Stimulated activated CD8-positive, alpha-beta memory T cell treated with anti-CD3 and anti-CD28 coated beads, Interleukin-7, amount 100 ng/mL, for 24 hours (primary cell): Measurements from ENCODE around the gene BHLHA15.

Experiments used
- DNase-seq: peaks from one replicate; pipeline ENCODE4 v3.0.0-alpha.2; 2020; ENCODE audit warnings: low read depth

Gene BHLHA15

DNA sequence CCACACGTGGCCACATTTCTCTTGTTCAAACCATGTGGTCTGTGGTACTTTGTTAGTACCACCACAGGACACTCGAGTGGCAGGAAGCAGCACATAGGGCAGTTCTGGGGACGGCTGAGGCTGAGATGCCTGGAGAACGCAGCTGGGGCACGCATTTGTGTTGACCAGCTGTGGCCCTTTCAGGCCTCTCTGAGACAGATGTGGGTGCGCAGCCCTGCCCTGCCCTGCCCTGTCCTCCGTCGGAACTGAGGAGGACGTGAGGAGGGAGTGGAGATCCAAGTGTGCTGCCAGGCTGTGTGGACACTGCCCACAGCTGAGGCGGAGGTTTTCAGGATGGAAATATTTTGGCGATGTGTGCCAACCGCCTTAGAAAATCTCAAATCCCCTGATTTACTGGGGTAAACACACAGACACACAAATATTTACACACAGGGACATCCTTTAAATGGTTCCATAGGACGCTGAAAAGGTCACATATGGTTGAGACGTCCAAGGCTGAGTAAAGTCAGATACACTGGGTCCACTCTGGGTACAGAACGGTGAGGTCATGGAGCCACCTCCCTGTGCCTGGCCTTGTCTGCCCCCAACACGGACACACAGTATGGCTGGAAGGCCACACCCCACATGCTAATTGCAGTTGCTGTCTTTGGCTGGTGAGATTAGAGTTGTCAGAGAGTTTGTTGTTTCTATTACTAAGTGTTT lies 14.8 kb downstream of the BHLHA15 start:
- DNase-seq = no peak

DNA sequence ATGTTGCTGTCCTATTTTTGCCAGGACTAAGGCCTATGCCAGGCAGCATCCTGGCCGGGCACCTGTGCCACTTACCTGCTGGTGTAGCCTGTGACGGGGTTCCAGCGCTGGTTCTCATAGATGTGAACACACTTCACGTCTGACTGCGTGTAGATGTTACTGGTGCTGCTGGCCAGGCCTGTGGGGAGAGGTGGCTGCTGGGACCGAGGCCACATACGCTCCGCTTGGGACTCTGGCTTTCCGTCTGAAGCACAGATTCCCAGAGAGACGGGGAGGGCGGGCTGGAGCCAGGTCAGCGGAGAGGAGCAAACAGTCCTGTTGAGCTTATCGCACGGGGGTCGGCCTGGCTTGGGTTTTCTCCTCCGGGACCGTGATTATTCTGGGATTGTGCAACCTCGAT lies 16.7 kb downstream of the BHLHA15 start:
- no peak for DNase-seq

DNA sequence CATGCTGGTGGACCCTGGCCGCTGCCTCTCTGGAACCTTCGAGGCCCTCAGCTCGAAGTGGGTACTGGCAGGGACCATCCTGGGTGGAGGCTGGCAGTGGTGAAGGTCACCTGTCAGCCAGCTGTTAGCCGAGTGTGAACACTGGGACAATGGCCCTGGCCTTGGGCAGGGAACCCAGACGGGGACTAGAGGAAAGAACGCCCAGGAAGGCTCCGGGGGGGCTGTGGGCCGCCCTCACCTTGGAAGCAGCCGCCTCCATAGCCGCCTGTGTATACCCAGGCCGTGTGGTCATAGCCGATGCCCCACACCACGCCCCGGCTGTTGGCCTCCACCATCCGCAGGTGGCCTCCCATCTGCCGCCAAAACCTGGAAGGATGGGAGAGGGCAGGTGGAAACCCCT lies 17.6 kb downstream of the BHLHA15 start:
- no peak for DNase-seq

DNA sequence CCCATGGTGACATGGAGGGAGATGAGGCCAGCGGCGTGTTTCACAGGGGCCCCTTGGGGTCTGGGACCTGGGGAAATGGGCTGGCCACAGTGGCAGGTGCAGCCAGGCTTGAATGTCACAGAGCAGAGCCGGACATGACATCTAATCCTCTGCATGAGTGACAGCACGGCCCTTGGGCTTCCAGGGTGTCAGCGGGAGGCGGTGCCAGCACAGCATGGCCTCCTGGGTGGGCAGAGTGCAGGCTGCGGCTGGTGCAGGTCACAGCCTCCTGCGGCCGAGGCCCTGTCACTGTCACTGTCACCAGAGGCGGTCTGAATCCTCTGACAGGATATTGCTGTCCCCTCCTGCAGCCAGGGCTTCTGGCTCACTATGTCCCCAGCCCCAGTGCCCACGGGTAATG lies 18.2 kb downstream of the BHLHA15 start:
- no peak for DNase-seq

DNA sequence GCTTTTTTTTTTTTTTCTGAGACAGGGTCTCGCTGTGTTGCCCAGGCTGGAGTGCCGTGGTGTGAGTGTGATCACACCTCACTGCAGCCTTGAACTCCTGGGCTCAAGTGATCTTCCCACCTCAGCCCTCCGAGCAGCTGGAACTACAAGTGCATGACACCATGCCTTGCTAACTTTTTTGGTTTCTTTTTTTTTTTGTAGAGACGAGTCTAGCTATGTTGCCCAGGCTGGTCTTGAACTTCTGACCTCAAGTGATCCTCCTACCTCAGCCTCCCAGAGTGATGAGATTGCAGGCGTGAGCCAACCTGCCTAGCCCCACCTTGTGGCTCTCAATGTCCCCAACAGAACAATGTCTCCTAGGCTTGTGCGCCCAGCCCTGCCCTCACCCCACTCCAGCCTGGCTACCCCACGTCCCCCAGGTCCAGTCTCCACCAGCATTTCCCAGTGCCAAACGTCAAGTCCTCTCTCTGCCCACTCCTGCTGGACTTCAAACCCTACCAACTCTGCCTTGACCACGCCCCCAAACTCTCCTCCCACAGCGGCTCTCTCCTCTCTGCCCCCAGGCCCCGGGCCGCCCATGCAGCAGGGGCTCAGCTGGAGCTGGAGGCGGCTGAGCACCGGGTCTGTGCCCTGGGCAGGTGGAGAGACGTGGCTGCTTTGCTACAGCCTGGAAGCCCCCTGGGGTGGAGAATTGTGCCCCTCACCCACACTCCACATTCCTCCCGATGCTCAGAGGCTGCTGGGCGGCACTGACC lies 18.9 kb downstream of the BHLHA15 start:
- no peak for DNase-seq

DNA sequence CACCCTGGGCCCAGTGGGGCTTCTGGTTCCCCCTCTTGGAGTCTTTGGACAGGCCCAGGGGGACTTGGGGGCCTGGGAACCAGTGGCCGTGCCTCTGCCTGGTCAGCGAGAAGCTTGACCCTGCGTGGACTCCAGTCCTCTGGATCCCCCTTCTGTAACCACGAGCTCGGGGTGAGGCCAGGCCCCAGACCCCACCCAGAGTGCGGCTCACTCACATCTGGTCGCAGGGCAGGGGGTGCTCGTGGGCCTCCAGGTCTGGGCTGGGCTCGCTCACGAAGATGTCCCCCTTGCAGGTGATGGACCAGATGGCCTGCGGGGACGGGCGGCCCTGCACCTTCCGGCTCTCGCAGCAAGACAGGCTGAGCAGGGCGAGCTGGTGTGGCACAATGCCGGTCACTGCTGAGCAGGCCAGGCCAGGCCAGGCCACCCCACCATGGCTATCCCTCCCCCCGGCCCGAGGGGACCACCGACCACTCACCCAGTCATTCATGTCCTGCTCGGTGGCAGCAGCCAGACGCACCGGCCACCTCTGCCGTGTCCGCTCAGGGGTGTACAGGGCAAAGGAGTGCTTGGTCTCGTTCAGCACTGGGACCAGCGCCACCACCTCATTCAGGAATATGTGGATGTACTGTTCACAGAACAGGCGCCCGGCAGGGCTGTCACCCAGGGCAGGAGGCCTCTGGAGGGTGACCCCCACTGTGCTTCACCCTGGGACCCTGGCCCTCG lies 19.7 kb downstream of the BHLHA15 start:
- no peak for DNase-seq

DNA sequence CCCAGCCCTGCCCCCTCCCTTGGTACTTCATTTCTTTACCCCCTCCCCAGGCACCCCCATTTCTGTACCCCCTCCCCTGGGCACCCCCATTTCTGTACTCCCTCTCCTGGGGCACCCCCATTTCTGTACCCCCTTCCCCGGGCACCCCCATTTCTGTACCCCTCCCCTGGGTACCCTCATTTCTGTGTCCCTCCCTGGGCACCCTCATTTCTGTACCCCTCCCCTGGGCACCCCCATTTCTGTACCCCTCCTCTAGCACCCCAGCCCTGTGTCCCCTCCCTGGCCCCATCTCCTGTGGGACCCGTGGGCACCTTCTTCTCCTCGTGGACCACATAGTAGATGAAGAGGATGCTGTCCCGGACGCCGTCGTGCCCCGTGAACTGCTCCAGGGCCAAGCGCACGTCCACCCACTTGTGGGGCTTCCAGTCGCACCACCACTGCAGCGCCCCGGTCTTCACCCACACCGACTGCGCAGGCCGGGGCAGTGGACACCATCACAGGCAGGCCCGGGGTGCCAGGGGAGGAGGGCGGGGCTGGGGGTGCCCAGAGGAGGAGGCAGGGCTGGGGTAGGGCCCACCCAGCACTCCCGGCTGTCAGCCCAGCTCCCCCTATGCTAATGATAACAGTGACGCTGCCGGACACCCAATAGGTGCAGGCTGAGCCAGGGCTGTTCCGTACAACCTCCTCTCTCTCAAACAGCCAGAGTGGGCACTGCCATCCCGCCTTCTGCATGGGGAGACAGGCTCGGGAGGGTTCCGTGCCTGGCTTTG lies 20.4 kb downstream of the BHLHA15 start:
- DNase-seq = no peak

DNA sequence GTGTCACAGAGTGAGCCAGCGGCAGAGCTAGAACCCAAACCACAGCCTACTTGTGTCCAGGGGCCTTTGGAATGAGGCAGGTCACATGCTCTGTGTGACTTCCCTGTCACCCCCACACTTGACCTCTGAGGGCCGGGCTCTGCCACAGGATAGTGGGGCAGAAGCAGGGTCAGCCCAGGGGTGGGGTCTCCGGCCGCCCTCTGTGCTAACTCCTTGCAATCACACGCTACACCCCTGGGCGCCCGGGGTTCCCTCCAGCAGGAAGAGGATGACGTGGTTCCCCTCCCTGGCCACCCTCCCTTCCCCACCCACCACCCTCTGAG lies 21.0 kb downstream of the BHLHA15 start:
- DNase-seq = no peak

DNA sequence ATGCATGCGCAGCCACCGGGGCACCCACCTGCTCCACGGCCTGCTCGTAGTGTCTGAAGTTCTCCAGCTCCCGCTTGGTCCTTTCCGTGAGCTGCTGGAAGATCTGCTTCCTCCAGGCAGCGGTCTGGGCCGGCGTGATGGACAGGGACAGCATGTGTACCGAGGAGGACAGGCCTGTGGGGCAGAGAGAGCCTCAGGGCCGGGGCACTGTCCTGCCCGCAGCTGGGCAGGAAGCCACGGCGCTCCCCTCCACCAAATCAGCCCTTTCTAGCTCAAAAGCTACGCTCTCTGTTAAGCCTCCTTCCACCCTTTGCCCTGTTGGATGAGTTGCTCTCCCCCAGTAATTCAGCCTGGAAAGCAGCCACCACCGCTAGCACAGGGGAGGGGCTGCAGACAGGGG lies 21.6 kb downstream of the BHLHA15 start:
- no peak for DNase-seq

DNA sequence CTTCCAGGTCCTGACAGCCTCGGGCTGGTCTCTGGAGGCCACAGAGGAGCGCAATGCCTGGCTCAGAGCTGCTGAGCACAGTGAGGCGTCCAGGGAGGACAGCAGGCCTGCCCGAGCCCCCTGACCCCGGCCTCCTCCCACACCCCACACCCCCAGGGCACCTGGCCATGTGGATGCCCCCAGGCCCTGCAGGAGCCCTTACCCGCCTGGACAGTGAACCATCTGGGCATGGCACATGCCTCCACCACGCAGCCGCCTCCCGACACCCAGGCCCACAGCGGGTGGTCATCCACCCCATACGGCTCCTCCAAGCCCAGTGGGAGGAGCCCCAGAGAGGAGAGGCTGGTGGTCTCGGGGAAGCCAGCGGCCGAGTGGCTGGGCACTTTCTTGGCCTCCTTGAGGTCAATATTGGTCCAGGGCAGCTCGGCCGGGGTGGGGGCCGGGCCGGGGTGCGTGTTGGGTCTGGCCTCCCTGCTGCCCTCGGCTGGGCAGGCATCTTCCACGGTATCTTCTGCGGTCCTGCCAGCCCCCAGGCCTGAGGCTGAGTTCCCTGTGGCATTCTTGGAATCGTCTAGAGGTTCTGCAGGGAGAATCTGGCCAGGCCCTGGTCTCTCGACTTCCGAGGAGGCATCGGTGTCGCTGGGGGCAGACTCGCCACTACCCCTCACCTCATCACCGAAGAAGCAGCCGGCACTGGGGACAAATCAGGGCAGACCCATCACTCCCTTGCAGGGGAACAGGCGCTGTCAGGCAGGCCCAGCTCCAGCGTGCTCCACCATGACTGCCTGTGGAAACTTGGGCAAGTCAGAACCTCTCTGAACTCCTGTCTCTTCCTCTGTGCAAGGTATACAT lies 22.2 kb downstream of the BHLHA15 start:
- DNase-seq = no peak

DNA sequence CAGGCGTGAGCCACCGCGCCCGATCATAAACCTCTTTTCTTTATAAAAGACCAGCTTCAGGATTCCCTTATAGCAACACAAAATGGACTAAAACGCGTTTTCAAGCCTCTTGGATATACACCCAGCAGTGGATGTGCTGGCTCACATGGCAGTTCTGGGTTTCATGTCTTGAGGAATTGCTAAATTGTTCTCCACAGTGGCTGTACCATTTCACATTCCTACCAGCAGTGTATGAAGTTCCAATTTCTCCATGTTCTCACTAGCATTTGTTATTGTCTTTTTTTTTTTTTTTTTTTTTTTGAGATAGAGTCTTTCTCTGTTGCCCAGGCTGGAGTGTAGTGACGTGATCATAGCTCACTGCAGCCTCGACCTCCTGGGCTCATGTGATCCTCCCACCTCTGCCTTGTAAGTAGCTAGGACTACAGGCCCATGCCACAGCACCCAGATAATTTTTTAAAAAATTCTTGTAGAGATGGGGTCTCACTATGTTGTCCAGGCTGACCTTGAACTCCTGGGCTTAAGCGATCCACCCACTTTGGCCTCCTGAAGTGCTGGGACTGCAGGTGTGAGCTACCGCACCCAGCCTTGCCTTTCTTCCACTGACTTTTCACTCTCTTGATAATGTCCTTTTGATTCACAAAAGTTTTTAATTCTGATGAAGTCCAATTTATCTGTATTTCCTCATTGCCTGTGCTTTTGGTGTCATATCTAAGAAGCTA lies 23.3 kb downstream of the BHLHA15 start:
- no peak for DNase-seq

DNA sequence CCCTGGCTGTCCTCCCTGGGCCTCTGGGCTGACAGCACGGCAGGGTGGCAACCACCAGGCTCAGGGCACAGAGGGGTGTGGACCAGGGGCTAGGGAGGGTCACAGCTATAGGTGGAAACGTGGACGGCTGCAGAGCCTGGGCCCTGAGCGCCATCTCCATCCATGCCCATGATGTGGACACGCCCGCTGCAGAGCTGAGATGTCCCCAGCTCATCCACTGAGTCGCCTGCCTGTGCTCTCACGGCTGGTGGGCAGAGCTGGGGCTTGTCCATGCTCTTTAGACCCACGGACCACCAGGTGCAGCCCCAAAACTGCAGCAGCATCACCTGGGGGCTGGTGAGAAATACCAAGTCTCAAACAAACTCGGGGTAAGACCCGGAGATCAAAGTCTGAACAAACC lies 24.7 kb downstream of the BHLHA15 start:
- no peak for DNase-seq

DNA sequence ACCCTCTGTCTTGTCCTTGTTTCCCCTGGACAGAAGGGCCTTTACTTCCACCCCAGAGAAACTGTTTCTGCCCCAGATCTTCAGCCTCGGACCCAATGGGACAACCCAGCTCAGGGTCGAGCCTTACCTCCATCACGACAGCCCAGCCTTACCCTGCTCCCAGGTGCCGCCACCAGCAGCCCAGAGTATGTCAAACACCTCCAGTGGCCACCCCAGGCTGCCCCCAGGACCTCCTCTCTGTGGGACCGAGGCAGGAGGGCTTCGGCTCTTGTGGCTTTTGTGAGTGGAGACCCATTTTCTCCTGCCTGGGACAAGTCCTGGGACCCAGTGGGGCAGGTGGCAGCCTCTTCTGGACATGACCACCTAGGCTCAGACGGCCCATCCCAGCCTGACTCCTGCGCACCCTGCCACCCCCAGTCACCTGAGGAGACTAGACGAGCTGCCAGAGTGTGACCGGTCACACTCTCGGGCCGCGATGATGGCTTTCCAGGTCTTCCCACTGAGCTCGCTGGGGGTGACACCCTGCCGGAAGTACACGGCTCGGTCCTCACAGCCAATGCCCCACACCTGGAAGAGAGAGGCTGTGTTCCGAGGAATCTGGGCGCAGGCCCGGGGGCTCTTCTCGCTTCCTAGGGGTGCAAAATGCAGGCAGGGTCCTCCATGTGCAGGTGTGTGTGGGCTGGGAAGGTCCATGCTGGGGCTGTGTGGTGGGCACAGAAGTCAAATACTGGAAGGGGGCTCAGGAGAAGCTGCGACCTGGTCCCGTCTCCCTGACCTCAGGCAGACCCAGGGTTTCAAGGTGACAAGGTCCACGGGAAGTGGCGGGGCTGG lies 25.3 kb downstream of the BHLHA15 start:
- DNase-seq = no peak

DNA sequence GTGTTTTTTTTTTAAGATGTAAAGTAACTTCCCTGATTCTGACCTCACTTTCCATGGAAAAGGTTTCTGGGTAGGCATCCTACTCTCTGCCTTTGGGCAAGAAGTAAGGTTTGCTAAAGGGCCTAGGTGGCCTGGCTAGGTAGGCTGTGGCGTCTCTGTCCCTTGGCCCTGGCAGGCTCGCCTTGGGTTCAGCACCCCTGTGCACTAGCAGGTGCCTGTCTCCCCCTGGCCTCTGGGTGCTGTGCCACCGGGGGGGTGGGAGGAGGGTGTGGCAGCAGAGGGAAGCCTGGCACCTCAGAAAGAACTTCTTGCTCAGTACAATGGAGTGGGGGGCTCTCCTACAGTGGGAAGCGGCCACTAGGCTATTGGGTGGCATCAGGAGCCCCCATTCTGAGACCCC lies 26.8 kb downstream of the BHLHA15 start:
- DNase-seq = no peak

DNA sequence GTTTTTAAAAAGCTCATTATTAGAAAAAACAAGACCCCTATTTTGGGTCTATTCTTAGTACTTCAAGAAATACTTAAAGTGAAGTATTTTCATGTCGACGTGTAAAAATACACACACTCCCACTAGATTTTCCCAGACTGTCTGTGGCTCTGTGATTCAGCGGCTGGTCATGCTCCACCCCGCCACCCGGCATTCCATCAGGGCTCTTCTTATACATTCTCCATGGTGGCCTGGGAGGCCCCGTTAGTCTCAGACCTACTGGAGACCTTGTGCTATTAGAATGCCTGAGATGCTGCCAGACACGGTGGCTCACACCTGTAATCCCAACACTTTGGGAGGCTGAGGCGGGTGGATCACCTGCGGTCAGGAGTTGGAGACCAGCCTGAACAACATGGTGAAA lies 27.7 kb downstream of the BHLHA15 start:
- no peak for DNase-seq

DNA sequence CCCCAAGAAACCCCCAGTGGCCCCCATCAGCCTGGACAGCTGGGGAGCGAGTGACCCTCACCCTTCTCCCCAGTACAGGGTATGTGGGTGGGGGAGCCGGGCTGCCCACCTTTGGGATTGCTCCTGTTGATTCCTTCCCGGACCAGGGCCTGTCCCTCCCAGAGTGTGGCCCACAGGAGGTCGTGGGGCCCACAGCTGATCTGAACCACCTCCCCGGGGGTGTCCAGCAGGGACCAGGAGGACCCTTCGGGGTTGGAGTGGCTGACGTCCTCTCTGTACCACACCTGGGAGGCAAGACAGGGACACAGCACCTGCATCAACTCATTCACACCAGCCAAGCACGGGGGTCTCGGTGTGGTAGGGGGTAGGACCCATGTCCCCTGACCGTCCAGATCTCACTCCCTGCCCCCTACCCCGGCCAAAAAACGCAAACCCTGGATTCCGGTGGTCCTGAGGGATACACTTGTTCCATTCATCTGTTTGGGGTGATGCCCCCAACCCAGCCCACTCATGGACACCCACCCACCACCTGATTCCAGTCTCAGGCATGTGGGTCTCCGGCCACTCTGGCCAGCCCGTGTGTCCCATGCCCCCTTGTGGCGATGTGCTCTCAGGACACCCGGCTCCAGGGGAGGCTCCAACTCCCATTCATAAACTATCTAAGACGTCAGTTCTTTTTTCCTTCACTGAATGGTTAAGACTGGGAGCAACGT lies 29.9 kb downstream of the BHLHA15 start:
- DNase-seq = no peak

DNA sequence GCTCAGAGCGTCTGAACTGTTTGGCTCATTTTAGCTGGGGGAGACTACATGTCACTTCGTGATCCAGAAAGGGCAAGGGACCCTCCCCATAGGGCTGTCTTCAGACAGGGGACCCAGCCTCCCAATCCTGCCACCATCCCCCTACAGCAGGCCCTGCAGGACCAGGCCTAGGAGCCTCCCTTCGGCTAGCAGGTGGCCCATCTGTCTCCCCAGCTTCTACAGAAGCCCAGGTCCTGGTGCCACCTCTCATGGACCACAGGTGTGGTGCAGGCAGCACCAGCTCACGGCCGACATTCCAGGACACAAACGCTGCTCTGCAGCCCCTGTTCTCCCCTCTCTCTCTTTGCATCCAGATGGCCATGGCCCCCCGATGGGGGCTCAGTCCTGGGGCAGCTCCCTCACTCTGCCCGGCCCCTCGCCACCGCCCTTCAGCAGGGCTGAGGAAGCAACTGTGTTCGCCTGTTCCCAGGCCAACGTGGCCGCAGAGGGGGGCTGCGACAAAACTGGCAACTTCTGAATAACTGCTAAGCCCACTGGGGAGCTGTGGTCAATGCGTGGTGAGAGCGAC lies 30.5 kb downstream of the BHLHA15 start:
- DNase-seq = no peak

DNA sequence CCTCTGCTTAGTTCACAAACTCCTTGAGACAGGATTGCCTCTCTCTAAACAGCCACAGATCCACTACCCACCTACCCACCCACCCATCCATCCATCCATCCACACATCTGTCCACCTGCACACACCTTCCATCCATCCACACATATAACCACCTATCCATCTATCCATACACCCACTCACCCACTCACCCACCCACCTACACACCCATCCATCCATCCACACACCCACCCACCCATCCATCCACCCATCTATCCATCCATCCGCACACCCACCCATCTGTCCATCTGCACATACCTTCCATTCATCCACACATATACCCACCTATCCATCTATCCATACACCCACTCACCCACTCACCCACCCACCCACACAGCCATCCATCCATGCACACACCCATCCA lies 31.1 kb downstream of the BHLHA15 start:
- no peak for DNase-seq

DNA sequence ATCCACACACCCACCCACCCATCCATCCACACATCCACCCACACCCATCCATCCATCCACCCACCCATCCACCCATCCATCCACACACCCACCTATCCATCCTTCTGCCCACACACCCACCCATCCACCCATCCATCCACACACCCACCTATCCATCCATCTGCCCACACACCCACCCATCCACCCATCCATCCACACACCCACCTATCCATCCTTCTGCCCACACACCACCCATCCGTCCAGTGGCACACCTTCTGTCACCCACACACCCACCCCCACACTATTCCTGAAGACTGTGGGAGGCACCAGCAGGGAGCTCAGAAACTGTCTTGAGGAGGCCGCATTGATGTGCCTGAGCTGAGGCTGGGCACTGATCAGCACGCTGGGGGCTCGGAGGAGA lies 31.7 kb downstream of the BHLHA15 start:
- no peak for DNase-seq
